ENCODE results near the gene ATG9B. TPM values are rescaled to one million over a fixed set of nuclear protein-coding genes. Genes with fewer than 3 reads are reported as not detected.

ATG9B gene
- total and polyA plus RNA-seq, 2 of the 13 experiments (the other 11 are each of a cell fraction or from before 2014, with no cell fraction given), result 0.24 TPM; not detected in 1

DNA sequence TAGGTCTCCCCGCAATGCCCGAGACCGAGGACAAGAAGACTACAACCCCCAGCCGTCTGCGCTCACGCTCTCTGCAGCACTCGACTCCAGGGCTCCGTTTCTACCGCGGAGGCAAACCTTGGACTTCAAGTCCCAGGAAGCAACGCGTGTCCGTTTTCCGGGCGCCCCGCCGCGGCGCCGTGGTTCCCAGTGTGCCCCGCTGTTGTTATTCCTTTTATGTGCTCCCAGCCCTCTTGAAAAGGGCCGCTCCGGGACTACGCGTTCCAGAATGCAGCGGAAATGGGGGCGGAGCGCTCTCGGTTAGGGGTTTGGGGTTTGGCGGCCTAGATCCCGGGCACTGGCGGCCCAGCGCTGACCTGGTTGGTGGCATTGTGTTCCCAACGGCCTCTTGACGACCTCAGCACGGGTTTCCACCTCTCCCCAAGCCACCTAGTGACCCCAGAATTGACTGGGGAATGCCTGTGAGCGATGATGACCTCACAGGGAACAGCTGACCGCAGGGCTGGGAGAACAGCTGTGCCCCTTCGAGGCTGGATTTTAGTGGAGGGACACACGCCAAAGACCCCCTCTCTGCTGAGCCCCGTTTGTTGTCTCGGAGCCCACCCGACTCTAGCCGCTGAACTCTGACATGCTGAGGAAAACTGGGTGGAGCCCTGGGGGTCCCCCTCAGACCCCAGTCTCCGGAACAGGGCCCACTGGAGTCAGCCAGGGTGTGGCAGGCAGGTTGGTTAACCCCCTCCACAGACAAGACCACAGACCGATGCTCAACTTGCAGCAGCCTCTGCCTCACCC lies 33.9 kb upstream of the ATG9B start (continued):
- TF ChIP-seq ZNF619 (CRISPR knock-in tag; IDR thresholded peaks at IDR 0.05) (no peak; the same call in none of the 2 replicates), ZNF567 (CRISPR knock-in tag; IDR thresholded peaks at IDR 0.05; ENCODE audit: borderline replicate concordance) (0 out of 2 replicates have a peak, but pooled peaks have one; percentile 23), SOX5 (CRISPR knock-in tag; IDR thresholded peaks at IDR 0.05; ENCODE audit: borderline replicate concordance) (peak; percentile 9; the same call in 1 of the 2 replicates), ZNF33A (CRISPR knock-in tag; IDR thresholded peaks at IDR 0.05; ENCODE audit: borderline replicate concordance) (no peak), NKX3-1 (CRISPR knock-in tag; IDR thresholded peaks at IDR 0.05) (0 out of 2 replicates have a peak, but pooled peaks have one; percentile 60), ZNF230 (CRISPR knock-in tag; IDR thresholded peaks at IDR 0.05) (0 out of 2 replicates have a peak, but pooled peaks have one; percentile 36), ZSCAN25 (CRISPR knock-in tag; IDR thresholded peaks at IDR 0.05) (no peak), REPIN1 (CRISPR knock-in tag; IDR thresholded peaks at IDR 0.05; ENCODE audit: borderline replicate concordance, low read depth) (no peak; the same call in 1 of the 2 replicates), TP53 (CRISPR knock-in tag; conservative IDR thresholded peaks at IDR 0.05) (no peak), ZNF441 (CRISPR knock-in tag; IDR thresholded peaks at IDR 0.05; ENCODE audit: borderline replicate concordance) (no peak), NFATC3 (CRISPR knock-in tag; IDR thresholded peaks at IDR 0.05) (0 out of 2 replicates have a peak, but pooled peaks have one; percentile 64), ZNF839 (CRISPR knock-in tag; IDR thresholded peaks at IDR 0.05; ENCODE audit: borderline replicate concordance) (no peak), ERF (CRISPR knock-in tag; IDR thresholded peaks at IDR 0.05) (peak; percentile 68), ZMYM2 (CRISPR knock-in tag; IDR thresholded peaks at IDR 0.05) (no peak), ZBTB42 (CRISPR knock-in tag; IDR thresholded peaks at IDR 0.05) (no peak)
- TF ChIP-seq, protein P1, sequence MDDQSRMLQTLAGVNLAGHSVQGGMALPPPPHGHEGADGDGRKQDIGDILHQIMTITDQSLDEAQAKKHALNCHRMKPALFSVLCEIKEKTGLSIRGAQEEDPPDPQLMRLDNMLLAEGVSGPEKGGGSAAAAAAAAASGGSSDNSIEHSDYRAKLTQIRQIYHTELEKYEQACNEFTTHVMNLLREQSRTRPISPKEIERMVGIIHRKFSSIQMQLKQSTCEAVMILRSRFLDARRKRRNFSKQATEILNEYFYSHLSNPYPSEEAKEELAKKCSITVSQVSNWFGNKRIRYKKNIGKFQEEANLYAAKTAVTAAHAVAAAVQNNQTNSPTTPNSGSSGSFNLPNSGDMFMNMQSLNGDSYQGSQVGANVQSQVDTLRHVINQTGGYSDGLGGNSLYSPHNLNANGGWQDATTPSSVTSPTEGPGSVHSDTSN (CRISPR knock-in tag; IDR thresholded peaks at IDR 0.05; ENCODE audit: borderline replicate concordance), result no peak
- TF ChIP-seq, protein P2, sequence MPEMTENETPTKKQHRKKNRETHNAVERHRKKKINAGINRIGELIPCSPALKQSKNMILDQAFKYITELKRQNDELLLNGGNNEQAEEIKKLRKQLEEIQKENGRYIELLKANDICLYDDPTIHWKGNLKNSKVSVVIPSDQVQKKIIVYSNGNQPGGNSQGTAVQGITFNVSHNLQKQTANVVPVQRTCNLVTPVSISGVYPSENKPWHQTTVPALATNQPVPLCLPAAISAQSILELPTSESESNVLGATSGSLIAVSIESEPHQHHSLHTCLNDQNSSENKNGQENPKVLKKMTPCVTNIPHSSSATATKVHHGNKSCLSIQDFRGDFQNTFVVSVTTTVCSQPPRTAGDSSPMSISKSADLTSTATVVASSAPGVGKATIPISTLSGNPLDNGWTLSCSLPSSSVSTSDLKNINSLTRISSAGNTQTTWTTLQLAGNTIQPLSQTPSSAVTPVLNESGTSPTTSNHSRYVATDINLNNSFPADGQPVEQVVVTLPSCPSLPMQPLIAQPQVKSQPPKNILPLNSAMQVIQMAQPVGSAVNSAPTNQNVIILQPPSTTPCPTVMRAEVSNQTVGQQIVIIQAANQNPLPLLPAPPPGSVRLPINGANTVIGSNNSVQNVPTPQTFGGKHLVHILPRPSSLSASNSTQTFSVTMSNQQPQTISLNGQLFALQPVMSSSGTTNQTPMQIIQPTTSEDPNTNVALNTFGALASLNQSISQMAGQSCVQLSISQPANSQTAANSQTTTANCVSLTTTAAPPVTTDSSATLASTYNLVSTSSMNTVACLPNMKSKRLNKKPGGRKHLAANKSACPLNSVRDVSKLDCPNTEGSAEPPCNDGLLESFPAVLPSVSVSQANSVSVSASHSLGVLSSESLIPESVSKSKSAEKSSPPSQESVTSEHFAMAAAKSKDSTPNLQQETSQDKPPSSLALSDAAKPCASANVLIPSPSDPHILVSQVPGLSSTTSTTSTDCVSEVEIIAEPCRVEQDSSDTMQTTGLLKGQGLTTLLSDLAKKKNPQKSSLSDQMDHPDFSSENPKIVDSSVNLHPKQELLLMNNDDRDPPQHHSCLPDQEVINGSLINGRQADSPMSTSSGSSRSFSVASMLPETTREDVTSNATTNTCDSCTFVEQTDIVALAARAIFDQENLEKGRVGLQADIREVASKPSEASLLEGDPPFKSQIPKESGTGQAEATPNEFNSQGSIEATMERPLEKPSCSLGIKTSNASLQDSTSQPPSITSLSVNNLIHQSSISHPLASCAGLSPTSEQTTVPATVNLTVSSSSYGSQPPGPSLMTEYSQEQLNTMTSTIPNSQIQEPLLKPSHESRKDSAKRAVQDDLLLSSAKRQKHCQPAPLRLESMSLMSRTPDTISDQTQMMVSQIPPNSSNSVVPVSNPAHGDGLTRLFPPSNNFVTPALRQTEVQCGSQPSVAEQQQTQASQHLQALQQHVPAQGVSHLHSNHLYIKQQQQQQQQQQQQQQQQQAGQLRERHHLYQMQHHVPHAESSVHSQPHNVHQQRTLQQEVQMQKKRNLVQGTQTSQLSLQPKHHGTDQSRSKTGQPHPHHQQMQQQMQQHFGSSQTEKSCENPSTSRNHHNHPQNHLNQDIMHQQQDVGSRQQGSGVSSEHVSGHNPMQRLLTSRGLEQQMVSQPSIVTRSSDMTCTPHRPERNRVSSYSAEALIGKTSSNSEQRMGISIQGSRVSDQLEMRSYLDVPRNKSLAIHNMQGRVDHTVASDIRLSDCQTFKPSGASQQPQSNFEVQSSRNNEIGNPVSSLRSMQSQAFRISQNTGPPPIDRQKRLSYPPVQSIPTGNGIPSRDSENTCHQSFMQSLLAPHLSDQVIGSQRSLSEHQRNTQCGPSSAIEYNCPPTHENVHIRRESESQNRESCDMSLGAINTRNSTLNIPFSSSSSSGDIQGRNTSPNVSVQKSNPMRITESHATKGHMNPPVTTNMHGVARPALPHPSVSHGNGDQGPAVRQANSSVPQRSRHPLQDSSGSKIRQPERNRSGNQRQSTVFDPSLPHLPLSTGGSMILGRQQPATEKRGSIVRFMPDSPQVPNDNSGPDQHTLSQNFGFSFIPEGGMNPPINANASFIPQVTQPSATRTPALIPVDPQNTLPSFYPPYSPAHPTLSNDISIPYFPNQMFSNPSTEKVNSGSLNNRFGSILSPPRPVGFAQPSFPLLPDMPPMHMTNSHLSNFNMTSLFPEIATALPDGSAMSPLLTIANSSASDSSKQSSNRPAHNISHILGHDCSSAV (CRISPR knock-in tag; IDR thresholded peaks at IDR 0.05; ENCODE audit: borderline replicate concordance), result no peak
- TF ChIP-seq, protein P3, sequence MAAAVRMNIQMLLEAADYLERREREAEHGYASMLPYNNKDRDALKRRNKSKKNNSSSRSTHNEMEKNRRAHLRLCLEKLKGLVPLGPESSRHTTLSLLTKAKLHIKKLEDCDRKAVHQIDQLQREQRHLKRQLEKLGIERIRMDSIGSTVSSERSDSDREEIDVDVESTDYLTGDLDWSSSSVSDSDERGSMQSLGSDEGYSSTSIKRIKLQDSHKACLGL (CRISPR knock-in tag; IDR thresholded peaks at IDR 0.05), result peak; percentile 12; the same call in 1 of the 2 replicates
